DND-41 (cell line): ENCODE results near the gene KCNB1.

Experiments
- CTCF ChIP-seq: IDR thresholded peaks from 2 replicates; pipeline ENCODE4 v1.5.1; 2012; ENCODE audit warnings: borderline replicate concordance, low read length, moderate library complexity, mild to moderate bottlenecking; ENCODE audit not compliant: poor library complexity, severe bottlenecking; ENCODE audit errors: extremely low read depth
- EZH2 ChIP-seq: IDR thresholded peaks from 3 replicates; pipeline ENCODE4 v1.6.1; 2012; ENCODE audit warnings: borderline replicate concordance, low read depth, mild to moderate bottlenecking, moderate library complexity, low read length, inconsistent platforms; ENCODE audit not compliant: severe bottlenecking

GRCh38 chr20:49394757-49395156 lies 87.7 kb downstream of the KCNB1 start:
- TF ChIP-seq CTCF (no peak), EZH2 (no peak)
